ACC112 (cell line): Measurements from ENCODE around the gene STAT6.

Experiments used
- H2AFZ ChIP-seq: fragments of 200-600 bp; sonication (generic); one replicate; pipeline ENCODE4 v1.6.0; 2017; ENCODE audit warnings: antibody characterized with exemption, low read length; ENCODE audit not compliant: unreplicated experiment
- H3K27ac ChIP-seq: fragments of 200-600 bp; sonication (generic); 2 replicates; pipeline ENCODE4 v1.5.1; 2014; ENCODE audit warnings: low read depth, mild to moderate bottlenecking, antibody characterized with exemption, low read length, moderate library complexity
- H3K27me3 ChIP-seq: fragments of 200-600 bp; sonication (generic); 2 replicates; pipeline ENCODE4 v1.6.1; 2014; ENCODE audit warnings: mild to moderate bottlenecking, antibody characterized with exemption, low read length, moderate library complexity, mixed read lengths; ENCODE audit not compliant: insufficient read depth
- H3K36me3 ChIP-seq: fragments of 200-600 bp; sonication (generic); 2 replicates; pipeline ENCODE4 v1.6.1; 2016; ENCODE audit warnings: mild to moderate bottlenecking, antibody characterized with exemption, low read length, moderate library complexity, mixed read lengths; ENCODE audit not compliant: insufficient read depth
- H3K4me1 ChIP-seq: fragments of 200-600 bp; sonication (generic); one replicate; pipeline ENCODE4 v1.6.1; 2016; ENCODE audit warnings: low read length, mixed read lengths; ENCODE audit not compliant: insufficient read depth, unreplicated experiment, control insufficient read depth
- H3K4me3 ChIP-seq: fragments of 200-600 bp; sonication (generic); 2 replicates; pipeline ENCODE4 v1.5.1; 2014; ENCODE audit warnings: mild to moderate bottlenecking, low read depth, low read length
- H3K79me2 ChIP-seq: fragments of 200-600 bp; sonication (generic); one replicate; pipeline ENCODE4 v1.6.0; 2016; ENCODE audit warnings: low read length; ENCODE audit not compliant: control insufficient read depth, unreplicated experiment, insufficient read depth

The STAT6 gene, protein sequence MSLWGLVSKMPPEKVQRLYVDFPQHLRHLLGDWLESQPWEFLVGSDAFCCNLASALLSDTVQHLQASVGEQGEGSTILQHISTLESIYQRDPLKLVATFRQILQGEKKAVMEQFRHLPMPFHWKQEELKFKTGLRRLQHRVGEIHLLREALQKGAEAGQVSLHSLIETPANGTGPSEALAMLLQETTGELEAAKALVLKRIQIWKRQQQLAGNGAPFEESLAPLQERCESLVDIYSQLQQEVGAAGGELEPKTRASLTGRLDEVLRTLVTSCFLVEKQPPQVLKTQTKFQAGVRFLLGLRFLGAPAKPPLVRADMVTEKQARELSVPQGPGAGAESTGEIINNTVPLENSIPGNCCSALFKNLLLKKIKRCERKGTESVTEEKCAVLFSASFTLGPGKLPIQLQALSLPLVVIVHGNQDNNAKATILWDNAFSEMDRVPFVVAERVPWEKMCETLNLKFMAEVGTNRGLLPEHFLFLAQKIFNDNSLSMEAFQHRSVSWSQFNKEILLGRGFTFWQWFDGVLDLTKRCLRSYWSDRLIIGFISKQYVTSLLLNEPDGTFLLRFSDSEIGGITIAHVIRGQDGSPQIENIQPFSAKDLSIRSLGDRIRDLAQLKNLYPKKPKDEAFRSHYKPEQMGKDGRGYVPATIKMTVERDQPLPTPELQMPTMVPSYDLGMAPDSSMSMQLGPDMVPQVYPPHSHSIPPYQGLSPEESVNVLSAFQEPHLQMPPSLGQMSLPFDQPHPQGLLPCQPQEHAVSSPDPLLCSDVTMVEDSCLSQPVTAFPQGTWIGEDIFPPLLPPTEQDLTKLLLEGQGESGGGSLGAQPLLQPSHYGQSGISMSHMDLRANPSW

DNA sequence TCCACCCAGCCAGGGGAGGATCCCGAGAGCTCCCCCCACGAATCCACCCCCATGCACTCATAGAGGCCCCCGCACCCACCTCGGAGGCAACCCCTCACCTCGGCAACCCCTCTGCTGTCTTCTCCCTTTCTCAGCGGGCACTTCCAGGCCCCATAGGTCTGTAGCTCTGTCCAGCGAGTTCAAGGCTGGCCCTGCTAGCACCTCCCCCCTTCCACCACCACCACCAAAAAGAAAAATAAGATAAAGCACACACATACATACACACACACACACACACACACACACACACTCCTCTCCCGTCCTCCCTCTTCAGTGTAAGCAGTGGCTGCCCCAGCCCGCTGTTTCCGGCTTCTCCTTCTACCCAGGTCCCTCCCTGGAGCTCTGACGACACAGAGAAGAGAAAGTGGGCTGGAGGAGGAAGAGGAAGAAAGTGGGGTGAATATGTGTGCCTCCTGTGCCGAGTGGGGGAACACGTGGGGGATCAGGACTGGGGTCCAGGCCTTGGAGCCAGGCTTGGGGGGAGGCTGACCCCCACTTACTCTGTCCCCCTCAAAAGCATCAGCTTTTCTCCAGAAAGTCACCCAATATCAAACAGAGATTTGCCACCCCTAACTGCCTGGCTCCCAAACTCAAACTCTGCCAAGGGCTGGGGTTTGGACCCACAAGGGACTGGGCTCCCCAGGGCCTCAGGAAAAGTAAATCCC, at the start of gene STAT6:
Gene STAT6, minus strand, starts transcription at position 332 of the 704 bp plus-strand sequence. CDS start 3,084 bp downstream, outside the sequence.
- Histone ChIP-seq H3K79me2 (peaks cover 30% of the 10 kb centered on the region), H3K27ac (peak within 1 kb of the TSS; percentile 94), H3K4me3 (peak within 1 kb of the TSS; percentile 85), H3K27me3 (no peaks in the 10 kb centered on the region), H3K36me3 (no peaks in the 10 kb centered on the region), H3K4me1 (peaks cover 16% of the 10 kb centered on the region), H2AFZ (no peak within 1 kb of the TSS)

- H3K4me1 ChIP-seq: peaks cover 30% of the 10 kb centered on the region
- H3K36me3 ChIP-seq: peaks cover 78% of the 10 kb centered on the region
- no peak overlapping the region for H3K4me3 ChIP-seq
- H2AFZ ChIP-seq: no peak overlapping the region
- peaks cover 13% of the 10 kb centered on the region for H3K79me2 ChIP-seq
- H3K27me3 ChIP-seq: no peaks in the 10 kb centered on the region
- H3K27ac ChIP-seq: no peak overlapping the region
Observed at GRCh38 chr12:57160741-57161140, 49.6 kb upstream of the STAT6 start.

DNA sequence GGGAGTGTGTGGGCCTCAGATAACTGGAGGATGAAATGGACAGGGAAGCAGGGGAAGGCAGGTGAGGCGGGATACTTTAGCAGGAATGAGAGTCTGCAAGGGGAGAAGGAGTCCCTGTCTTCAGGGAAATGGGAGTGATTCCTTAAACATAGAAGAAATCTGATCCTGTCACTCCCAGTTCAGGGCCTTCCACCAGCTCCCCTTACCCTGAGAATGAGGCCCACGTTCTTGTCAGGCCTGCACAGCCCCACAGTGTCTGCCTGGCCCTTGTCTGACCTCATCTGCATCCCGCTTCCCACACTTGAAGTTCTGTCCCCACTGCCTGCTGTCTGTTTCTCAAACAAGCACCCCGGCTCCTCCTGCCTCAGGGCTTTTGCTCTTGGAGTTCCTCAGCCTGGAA, 48.9 kb upstream of the STAT6 start:
- H3K27ac ChIP-seq: no peak overlapping the region
- peaks cover 80% of the 10 kb centered on the region for H3K36me3 ChIP-seq
- H3K4me1 ChIP-seq: peaks cover 23% of the 10 kb centered on the region
- H3K79me2 ChIP-seq: peaks cover 15% of the 10 kb centered on the region
- no peak overlapping the region for H2AFZ ChIP-seq
- H3K27me3 ChIP-seq: no peaks in the 10 kb centered on the region
- H3K4me3 ChIP-seq: no peak overlapping the region

GRCh38 chr12:57159311-57159710, 48.1 kb upstream of the STAT6 start:
- Histone ChIP-seq H3K27me3 (no peaks in the 10 kb centered on the region), H2AFZ (no peak overlapping the region), H3K36me3 (peaks cover 82% of the 10 kb centered on the region), H3K27ac (no peak overlapping the region), H3K79me2 (peaks cover 22% of the 10 kb centered on the region), H3K4me3 (no peak overlapping the region), H3K4me1 (peaks cover 16% of the 10 kb centered on the region)

- Histone ChIP-seq H2AFZ (no peak overlapping the region), H3K79me2 (peaks cover 29% of the 10 kb centered on the region), H3K27ac (no peak overlapping the region), H3K27me3 (no peaks in the 10 kb centered on the region), H3K4me3 (no peak overlapping the region), H3K36me3 (peaks cover 85% of the 10 kb centered on the region), H3K4me1 (peaks cover 19% of the 10 kb centered on the region)
Observed at GRCh38 chr12:57158665-57159064, 47.5 kb upstream of the STAT6 start.

GRCh38 chr12:57158186-57158585, 47.0 kb upstream of the STAT6 start:
- no peak overlapping the region for H2AFZ ChIP-seq
- H3K36me3 ChIP-seq: peaks cover 89% of the 10 kb centered on the region
- no peak overlapping the region for H3K4me3 ChIP-seq
- no peak overlapping the region for H3K27ac ChIP-seq
- peaks cover 23% of the 10 kb centered on the region for H3K4me1 ChIP-seq
- H3K79me2 ChIP-seq: peaks cover 34% of the 10 kb centered on the region
- H3K27me3 ChIP-seq: no peaks in the 10 kb centered on the region

DNA sequence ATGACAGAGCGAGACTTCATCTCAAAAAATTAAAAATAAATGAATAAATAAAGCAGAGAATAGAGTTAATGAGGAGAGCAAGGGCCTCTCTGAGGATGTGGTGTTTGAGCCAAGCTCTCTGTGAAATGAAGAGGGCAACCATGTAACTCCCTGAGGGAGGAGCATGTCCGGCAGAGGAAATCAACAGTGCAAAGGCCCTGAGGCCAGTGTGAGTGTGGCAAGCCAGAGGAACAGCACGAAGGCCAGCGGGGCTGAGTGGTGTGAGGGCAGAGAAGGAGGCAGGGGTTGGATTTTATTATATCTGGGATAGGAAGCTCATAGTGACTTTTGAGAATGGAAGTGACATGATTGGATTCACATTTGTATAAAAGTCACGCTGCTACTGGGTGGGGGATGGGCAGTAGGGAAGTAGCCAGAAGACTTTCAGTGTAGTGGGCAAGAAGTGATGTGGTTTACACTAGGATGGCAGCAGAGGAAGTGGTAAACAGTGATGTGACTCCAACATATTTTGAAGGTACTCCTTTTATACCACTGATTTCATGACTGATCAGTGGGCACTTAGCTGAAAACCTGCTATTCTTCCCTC, 46.5 kb upstream of the STAT6 start:
- Histone ChIP-seq H3K36me3 (peaks cover 88% of the 10 kb centered on the region), H3K4me3 (no peak overlapping the region), H3K27me3 (no peaks in the 10 kb centered on the region), H2AFZ (no peak overlapping the region), H3K79me2 (peaks cover 38% of the 10 kb centered on the region), H3K4me1 (peaks cover 28% of the 10 kb centered on the region), H3K27ac (no peak overlapping the region)

DNA sequence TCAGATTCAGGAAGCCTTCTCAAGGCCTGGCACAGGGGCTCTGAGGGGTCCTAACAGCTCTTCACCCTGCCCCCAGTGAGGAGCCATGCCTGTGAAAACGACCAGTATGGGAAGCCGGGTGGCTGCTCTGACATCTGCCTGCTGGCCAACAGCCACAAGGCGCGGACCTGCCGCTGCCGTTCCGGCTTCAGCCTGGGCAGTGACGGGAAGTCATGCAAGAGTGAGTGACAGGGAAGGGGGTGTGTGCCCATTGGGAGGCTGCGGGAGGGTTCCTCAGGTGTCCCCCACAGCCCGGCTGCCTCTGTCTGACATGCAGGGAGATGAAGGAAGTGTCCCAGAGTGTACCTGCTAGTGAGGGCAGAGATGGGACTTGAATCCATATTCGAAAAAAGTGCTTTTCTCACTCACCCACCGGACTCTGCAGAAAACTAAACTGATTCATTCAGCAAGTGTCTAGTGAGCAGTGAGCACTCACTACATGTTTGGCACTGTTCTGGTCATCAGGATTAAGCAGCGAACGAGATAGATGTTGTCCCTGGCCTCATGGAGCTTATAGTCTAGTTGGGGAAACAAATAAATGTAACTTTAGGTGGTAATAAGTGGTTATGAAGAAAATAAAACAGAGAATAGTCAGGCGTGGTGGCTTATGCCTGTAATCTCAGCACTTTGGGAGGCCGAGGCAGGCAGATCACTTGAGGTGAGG, 45.7 kb upstream of the STAT6 start:
- H2AFZ ChIP-seq: no peak overlapping the region
- H3K4me3 ChIP-seq: no peak overlapping the region
- no peaks in the 10 kb centered on the region for H3K27me3 ChIP-seq
- no peak overlapping the region for H3K27ac ChIP-seq
- peaks cover 37% of the 10 kb centered on the region for H3K4me1 ChIP-seq
- H3K36me3 ChIP-seq: peaks cover 81% of the 10 kb centered on the region
- H3K79me2 ChIP-seq: peaks cover 38% of the 10 kb centered on the region

GRCh38 chr12:57154804-57155434, 43.8 kb upstream of the STAT6 start:
- Histone ChIP-seq H3K4me3 (no peak overlapping the region), H3K79me2 (peaks cover 49% of the 10 kb centered on the region), H3K4me1 (peaks cover 49% of the 10 kb centered on the region), H2AFZ (no peak overlapping the region), H3K36me3 (peaks cover 68% of the 10 kb centered on the region), H3K27ac (no peak overlapping the region), H3K27me3 (no peaks in the 10 kb centered on the region)
